NCI-H2227 (cell line): ENCODE data around the gene LAMA5.

ENCODE experiments used
- DNase-seq: peaks from one replicate; lab custom pipeline; 2025; ENCODE audit not compliant: unreplicated experiment; lab: John Stamatoyannopoulos, UW

The LAMA5 gene

DNA sequence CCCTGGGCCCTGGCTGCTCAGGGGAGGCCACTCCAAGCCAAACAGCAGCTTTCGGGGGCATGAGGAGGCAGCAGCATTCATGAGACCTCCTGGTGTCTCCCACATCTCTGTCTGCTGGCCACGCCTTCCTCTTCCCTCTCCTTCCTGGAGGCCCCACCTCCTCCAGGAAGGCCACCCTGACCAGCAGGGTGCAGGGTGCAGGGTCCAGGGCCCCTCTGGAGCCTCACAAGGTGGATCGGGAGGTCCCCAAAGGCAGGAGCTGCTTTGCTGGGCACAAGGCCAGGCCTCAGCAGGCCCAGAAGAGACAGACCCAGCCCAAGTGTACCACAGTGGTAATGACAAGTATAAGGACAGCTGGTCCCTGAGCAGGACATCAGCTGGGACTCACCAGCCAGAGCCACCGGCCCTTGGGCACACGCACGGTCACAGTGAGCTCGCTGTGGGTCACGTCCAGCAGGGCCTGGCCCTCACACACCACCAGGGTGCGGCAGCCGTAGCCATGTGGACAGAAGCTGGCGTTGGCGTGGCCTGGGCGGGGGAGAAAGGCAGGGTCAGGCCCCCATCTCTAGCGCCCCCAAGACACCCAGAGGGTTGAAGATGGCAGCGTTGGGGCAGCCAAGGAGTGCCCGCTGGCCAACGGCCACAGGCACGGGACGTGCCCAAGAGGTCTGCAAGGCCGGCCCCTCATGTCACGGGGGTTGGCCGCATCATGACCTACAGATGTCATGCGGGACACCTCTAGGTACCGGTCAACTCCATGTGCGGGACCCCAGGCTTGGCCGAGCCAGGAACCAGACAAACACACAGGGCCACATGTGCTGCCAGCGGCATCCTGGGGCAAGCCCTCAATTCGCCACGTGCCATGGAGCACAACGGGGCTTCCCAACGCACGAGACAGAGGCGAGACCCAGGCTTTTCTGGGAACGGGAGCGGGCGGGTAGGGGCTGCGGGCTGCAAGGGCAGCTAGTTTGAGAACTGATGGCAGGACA lies 37.4 kb downstream of the LAMA5 start:
- DNase-seq: no peak

- DNase-seq: no peak
Observed at GRCh38 chr20:62328684-62329388, 38.3 kb downstream of the LAMA5 start.

DNA sequence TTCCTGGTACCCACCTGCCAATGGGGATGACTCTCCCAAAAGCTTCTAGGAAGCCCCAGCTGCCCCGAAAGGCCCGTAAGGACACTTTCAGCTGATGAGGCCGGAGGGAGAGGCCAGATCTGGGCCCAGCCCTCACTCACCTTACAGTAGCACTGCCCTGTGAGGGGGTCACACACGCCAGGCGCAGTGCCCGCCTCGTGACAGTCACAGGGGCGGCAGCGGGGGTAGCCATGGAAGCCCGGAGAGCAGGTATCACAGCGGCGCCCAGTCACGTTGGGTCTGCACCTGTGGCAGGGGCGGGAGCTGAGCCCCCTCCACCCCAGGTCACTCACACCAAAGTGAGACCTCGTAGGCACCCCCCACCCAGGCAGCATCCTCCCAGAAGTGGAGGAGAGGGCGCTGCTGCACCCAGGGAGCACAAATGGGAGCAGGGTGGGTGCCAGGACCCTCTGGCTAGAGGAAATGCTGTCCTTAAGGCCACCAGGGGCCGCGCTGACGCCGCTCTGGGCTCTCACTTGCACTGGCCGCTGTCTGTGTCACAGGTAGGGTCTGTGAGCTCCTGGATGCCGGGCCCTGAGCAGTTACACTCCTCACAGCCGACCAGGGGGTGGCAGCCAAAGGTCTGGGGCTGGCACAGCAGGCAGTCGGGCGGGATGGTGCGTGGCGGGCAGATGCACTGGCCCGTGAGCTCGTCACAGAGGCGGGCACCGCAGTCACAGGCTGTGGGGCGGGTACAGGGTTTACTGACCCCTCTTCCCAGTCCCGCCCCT lies 39.2 kb downstream of the LAMA5 start:
- no peak for DNase-seq

GRCh38 chr20:62326959-62327725 lies 40.0 kb downstream of the LAMA5 start:
- DNase-seq: no peak

GRCh38 chr20:62326559-62326958 lies 40.6 kb downstream of the LAMA5 start:
- DNase-seq: no peak

DNA sequence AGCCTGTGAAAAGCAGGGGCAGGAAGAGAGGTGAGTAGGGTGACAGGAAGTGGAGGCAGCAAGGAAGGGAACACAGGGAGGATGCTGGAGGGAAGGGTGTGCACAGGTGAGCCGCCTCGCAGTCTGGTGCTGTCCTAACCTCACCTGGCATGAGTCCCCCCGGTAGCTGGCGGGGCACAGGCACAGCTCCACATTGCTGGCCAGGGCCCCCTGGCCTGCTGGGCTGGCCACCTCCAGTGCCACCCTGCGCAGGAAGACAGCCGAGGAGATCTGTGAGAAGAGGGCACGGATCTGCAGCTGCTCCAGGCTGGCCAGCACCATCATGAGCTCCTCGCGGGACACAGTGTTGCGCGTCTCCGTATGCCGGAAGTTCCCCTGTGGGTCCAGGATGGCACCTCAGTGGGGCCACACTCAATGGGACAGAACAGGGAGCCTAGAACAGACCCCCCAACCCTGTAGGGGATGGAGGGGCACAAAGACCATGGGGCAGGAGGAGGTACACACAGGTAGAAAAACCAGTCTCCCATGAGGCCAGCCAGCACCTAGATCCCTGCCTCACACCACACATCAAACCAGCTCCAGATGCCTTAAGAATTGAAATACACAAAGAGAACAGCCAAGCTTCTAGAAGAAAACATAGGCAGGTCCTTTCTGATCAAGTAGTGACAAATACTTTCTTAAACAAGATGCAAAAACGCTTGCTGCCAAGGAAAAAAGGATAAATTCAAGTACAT lies 41.8 kb downstream of the LAMA5 start:
- no peak for DNase-seq

GRCh38 chr20:62323980-62324906 lies 42.9 kb downstream of the LAMA5 start:
- DNase-seq: no peak

DNA sequence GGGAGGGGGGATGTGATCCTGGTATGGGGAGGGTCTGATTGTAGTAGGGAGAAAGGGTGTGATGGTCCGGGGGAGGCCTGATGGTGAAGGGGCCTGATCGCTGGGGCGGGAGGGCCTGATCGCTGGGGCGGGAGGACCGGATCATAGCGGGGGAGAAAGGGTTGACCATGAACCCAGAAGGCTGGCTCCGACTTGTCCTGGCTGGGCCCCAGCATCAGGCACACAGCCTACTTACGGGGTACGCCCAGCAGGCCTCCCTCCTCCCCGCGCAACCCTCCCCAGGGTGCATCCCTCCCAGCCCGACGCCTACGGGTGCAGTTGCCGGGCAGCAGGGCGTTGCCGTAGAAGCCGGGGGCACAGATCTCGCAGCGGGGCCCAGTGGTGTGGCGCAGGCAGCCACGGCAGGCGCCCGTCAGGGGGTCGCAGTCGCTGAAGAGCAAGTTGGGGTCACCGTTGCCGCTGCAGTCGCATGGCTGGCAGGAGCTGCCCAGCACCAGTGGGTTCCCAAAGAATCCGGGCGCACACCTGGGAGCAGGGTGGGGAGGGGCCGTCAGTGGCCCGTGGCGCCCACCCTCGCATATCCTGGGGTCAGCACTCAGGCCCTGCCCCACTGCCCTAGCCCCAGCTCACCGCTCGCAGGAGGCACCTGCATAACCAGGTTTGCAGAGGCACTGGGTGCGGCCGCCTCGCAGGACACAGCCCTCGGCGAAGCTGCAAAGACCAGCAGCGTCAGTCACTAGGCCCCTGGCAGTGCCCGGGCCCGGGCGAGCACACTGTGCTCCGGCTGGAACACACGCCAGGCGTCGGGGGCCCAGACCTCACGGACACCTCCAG lies 43.7 kb downstream of the LAMA5 start:
- no peak for DNase-seq

DNA sequence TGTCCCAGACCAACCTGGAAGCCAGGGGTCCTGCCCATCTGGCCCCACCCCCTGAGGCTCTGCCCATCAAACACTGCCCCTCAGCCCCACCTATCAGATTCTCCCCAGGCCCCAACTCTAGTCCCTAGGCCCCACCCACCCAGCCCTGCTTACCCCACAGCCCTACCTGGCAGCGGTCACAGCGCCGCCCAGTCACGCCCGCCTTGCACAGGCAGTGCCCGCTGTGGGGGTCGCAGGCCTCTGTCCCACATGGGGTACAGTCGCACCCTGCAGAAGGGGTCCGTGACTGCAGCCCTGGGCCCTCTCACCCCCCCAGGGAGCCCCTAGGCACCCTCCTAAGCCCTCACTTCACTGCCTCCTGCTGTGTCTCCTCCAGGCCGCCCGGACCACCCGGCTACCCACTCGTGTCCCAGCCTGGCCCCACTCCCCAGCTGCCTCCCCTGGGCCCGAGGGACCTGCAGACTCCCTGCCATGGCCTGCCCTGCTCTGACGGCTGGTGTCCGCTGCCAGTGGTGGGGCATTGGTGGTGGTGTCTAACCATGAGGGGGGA lies 44.5 kb downstream of the LAMA5 start:
- DNase-seq: no peak

DNA sequence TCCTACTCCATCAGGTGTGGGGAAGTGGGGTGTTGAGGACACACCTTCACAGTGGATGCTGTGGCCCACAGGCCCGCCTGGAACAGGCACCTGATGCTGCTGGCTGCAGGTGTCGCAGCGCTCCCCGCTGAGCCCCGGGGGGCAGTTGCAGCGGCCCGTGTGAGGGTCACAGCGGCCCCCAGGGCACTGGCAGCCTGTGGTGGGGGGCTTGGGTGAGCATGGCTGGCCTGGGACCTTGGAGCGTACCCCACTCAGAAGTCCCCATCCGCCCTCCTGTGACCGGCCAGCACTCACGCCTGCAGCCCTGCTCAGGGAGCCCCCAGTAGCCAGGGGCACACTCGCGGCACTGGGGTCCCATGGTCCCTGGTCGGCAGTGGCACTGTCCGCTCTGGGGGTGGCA lies 45.1 kb downstream of the LAMA5 start:
- DNase-seq: no peak

DNA sequence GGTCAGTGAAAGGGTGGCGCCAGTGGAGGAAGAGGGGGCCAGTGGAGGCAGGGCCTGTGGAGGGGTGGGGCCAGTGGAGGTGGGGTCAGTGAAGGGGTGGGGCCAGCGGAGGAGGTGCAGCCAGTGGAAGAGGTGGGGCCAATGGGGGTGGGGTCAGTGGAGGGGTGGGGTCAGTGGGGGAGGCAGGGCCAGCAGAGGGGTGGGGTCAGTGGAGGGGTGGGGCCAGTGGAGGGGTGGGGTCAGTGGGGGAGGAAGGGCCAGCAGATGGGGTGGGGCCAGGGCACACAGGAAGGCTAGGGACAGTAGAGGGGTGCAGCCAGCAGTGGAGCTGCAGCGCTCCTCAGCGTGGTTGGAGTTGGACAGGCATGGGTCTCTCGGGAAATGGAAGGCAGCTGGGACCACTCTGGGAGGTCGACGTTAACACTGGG lies 45.6 kb downstream of the LAMA5 start:
- no peak for DNase-seq

DNA sequence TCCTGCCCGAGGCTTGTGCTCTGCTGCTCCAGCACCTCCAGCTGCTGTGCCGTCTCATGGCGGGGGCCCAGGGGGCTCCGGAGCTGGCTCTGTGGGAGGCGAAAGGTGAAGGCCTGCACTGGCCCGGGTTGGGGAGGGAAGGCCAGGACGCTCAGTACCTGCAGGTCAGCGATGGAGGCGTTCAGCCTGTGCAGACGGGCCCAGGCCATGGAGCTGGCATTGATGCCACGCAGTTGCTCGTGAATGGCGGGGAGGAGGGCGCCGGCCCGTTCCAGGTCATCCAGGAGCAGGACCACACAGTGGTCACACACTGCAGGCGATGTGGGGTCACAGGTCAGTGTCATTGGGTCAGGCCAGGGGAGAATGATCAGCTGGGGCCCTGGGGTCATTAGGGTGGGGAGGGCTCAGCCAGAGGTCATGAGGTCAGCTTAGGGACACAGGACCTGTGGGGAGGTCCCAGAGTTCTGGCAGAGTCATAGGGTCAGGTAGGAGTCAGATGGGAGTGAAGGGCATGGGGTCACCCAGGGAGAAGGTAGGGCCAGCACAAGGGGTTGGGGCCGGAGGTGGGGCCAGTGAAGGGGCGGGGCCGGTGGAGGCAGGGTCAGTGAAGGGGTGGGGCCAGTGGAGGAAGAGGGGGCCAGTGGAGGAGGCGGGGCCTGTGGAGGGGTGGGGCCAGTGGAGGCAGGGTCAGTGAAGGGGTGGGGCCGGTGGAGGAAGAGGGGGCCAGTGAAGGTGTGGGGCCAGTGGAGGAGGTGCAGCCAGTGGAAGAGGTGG lies 46.3 kb downstream of the LAMA5 start:
- DNase-seq: no peak

GRCh38 chr20:62319346-62319909 lies 47.7 kb downstream of the LAMA5 start:
- no peak for DNase-seq

- no peak for DNase-seq
Observed at GRCh38 chr20:62318400-62319345, 48.4 kb downstream of the LAMA5 start.

DNA sequence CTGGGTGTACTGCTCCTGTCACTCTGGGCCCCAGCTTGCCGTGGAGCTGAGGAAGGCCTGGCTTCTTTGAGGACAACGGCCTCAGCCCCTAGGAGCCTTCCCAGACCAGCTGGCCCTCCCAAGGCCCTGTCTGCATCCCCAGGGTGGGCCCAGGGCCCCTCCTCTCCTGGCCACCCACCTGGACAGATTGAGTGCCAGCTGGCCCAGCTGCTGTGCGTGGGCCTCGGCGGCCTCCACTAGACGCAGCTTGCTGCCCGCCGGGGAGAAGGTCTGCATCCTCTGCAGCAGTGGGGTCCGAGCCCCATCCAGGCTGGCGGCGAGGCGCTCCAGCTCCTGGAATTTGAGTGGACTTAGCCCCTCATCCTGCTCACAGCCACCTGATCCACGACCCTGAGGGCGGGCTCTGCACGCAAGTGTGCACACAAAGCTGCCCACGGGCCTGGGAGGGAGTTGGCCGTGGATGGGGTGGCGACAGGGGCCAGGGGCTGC lies 49.9 kb downstream of the LAMA5 start:
- no peak for DNase-seq
